Activated effector memory CD4-positive, alpha-beta T cell treated with Interleukin-2 at 50 U/mL for 16 hours (primary cell): ENCODE results near the gene NCAPG2.
A peak's percentile ranks its signal among the peaks of the same experiment; 100 is the strongest.

Experiments
- DNase-seq: peaks from one replicate; pipeline ENCODE4 v3.0.0-alpha.2; 2020

NCAPG2 gene

DNA sequence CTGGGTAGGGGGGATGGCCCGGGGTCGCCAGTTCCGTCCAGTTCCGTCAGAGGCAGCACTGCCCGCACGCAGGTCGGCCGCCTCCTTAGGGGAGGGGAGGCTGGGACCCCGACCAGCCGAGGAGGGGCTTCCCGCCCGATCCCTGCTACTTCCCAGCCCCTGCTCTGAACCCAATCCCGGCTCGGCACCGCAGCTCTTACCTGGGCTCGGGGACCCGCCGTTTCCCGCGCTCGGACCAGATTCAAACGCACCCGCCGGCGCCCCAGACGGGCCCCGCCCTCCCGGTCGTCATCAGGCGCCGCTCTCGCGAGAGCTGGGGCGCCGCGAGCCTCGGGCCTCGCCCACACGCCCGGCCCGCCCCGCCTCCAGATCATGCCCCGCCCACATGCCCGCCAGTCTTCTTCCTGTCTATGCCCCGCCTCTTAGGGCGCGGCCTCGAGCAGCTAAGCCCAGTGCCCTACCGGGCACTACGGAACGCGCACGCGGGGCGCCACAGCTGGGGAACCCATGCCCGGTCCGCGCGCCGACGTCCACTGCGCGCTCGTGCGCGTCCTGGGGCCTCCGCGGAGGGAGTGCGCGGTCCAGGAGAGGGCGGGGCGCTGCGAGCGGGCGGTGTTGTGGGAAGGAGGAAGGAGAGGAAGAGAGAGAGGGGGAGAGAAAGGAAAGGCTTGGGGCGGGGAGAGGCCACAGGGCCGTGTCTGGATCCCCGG, at the start of gene NCAPG2:
Gene NCAPG2, minus strand, starts transcription at position 281 of the 710 bp plus-strand sequence. CDS start 2,905 bp downstream, outside the sequence.
- peak; percentile 98 for DNase-seq

- no peak for DNase-seq
Observed at GRCh38 chr7:158753900-158754299, 49.3 kb upstream of the NCAPG2 start.

DNA sequence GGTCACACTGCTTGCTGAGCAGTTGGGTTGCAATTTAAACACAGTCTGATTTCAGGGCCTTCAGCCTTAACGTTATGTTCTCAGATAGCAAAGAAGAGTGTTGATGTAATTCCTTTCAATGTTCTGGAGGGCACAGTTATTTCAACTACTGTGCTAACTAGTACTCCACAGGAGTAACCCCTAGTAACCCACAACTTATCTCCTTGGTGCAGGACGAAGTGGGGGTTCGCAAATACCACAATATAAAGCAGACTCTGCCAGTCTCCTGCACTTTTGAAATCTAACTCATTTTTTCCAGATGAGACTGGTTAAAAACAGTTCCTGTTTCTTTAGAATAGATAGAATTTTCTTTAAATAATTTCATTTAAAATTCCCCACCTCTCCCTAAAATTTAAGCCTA, 47.1 kb upstream of the NCAPG2 start:
- no peak for DNase-seq

- DNase-seq, result no peak
Observed at GRCh38 chr7:158751199-158751598, 46.6 kb upstream of the NCAPG2 start.

- no peak for DNase-seq
Observed at GRCh38 chr7:158750702-158751101, 46.1 kb upstream of the NCAPG2 start.

GRCh38 chr7:158749396-158749795, 44.8 kb upstream of the NCAPG2 start:
- no peak for DNase-seq

- no peak for DNase-seq
Observed at GRCh38 chr7:158748335-158748734, 43.7 kb upstream of the NCAPG2 start.

DNA sequence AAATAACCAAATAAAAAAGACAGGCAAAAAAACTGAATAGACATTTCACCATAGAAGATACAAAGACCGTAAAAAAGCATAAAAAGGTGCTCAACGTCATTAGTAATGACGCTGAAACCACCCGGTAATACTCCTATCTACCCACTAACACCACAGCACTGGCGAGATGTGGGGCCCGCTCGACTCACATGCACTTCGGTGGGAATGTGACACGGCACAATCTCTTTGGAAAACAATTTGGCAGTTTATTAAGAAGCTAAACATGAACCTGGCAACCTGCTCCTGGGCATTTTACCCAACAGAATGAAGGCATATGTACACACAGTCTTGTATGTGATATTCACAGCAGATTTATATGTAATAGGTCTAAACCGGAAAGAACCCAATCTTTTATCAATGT, 42.8 kb upstream of the NCAPG2 start:
- DNase-seq, result no peak

DNA sequence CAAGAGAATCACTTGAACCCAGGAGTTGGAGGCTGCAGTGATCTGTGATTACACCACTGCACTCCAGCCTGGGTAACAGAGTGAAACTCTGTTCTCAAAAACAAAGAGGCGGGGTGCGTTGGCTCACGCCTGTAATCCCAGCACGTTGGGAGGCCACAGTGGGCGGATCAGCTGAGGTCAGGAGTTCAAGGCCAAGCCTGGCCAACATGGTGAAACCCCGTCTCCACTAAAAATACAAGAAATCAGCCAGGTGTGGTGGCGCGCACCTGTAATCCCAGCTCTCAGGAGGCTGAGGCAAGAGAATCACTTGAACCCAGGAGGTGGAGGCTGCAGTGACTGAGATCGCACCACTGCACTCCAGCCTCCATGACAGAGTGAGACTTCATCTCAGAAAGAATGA, 42.4 kb upstream of the NCAPG2 start:
- DNase-seq, result no peak

- DNase-seq, result no peak
Observed at GRCh38 chr7:158745057-158745715, 40.6 kb upstream of the NCAPG2 start.

DNA sequence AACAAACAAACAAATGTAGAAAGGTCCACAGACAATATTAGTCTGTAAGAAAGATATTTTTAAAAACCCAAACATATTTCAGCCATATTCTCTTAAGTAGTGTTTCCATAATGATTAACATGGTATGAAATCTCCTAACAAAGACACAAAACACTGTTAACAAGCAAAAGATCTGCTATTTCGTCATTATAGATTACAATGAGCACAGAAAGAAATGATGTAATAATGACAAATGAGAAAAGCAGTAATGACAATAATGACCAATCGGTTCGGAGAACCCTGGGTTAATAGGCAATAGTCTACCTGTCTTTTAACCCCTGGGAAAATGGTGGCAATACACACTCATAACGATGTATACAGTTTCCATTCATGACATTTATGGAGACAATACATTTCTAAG, 39.5 kb upstream of the NCAPG2 start:
- no peak for DNase-seq

DNA sequence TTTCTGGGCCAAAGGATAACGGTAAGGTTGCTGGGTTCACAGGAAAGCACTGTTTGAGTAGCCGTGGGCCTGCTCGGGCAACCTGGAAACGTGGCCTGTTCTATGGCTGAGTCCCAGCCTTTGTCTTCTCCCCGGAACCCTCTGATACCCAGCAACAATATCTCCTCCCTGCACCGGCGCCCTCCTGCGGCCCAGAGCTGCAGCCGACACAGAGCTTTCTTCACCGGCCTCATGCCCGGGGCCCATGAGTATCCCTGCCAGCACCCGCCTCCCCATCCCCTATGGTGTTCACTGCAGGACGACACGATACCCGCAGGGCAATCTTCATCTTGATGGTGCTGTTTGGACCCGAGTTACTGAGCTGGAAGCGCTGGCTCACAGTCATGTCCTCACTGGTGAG, 38.6 kb upstream of the NCAPG2 start:
- DNase-seq, result no peak

- no peak for DNase-seq
Observed at GRCh38 chr7:158742065-158742821, 37.6 kb upstream of the NCAPG2 start.

DNA sequence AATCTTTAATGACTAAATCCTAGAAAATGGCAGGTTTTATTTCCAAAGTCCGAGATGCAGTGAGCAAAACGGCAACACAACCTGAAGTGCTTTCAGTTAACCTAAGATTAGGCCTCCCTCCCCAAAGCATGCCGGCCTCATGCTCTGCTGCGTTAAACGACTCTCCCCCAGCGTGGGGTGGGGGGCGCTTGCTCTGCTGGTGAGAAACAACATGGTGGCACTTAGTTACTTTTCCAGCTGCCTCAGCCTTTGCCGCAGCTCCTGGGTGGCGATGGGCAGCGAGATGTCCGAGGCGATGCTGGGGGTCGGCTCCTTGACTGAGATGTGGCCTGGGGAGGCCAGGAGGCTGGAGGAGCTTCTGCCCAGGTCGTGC, 36.7 kb upstream of the NCAPG2 start:
- no peak for DNase-seq

DNA sequence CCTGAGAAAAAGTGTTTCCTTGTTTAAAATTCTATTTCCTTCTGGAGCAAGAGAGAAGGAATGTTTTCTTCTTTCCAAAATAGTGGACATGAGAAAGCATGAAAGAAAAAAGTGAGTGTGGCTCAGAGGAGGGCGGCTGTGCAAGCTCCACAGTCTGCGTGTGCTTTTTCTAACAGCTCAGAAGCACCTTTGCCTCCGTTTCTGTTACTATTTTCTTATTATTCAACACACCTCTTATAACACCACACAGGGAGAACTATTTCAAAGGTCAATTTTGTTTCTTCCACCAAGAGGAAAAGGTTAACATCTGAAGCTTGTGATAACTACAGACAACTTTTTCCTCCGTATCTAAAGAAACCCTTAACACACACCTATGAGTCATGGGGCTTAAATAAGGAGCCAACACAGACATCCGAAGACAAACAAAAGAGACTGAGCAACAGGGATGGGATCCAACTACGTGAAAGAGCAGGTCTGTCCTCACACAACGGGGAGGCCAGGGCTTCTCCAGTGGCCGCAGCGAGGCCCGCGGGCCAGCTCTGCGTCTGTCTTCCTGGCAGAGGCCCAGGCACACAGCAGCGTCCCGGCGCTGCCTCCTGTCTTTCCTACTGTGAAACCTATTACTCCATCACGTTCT, 36.2 kb upstream of the NCAPG2 start:
- no peak for DNase-seq

- DNase-seq, result no peak
Observed at GRCh38 chr7:158740013-158740656, 35.5 kb upstream of the NCAPG2 start.

DNA sequence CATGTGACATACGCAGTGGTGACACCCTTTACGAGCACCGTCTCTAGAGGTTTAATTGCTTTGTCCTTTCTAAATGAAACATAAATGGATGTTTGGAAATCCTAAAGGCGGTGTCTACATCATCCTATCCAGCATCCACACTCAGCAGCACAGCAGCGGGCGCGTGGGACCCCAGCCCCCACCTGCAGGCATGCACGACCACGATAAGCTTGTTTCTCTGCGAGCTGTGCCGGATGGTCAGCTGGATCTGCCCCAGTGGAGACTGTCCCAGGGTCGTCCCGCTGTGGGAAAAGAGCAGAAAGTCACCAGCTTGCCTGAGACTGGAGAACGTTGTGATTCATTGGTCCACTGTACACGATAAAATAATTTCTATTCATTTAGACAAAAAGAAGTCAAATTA, 34.2 kb upstream of the NCAPG2 start:
- no peak for DNase-seq

DNA sequence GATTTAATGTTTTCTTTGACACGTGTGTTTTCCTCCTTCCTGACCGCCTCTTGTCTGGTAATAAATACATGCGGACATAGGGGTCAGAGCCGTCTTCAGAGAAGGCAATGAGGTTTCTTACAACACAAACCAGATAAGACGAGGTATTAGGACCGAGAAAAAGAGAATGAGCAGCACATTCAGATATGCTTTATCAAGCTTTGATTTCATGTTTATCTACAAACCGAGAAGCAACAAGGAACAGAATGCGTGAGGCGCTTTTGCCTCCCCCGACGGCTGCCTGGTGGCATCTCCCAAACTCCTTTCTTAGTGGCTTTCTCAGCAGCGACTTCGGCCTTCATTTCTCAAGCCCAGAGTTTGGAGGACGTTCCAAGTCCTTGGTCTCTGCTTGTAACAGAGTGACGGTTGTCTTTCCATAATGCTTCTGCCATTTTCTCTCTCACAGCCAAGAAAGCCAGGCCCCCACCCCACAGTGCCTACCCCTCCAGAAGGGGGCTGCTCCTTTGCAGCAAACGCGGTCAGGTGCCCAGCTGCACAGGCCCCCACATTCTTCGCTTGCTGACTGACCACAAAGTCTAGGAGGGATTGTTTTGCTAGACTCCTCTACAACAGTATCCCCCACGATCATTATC, 32.6 kb upstream of the NCAPG2 start:
- no peak for DNase-seq

DNA sequence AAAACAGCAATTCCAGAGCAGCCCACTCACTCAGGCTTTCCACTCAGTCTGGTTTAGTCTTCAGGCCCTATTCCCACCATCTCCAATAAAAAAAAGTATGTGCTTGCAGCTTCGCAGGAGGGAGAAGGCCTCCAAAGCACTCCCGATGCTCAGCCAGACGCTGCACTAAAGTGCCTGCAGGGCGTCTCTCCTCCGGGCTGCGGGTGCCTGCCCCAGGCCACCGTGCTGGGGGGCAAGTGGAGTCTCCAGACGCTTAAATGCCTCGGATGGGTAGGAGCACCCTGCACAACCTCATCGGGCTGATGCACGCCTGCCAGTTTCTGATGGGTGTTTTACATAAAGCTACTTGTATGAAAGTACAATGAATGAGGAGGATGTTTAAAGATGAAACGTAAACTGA, 31.3 kb upstream of the NCAPG2 start:
- DNase-seq, result no peak

DNA sequence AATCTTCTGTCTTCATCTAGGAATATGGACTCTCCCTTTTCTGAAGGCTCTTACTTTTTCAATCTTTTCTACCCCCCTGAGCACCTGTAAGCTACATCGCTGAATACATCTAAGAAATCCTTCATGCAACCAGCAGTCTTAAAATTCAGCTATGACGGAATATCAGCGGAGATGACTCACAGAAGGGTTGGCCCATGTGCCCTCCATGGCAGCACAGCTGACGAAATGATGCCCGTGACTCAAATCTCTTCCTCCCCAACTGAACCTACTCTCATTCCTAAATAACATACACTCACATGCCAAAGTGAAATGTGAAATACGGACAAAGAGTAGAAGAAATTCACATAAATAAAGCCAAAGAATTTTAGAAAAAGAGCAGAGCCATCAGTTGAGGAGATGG, 30.3 kb upstream of the NCAPG2 start:
- DNase-seq, result no peak

GRCh38 chr7:158733775-158734494, 29.3 kb upstream of the NCAPG2 start:
- DNase-seq, result no peak

DNA sequence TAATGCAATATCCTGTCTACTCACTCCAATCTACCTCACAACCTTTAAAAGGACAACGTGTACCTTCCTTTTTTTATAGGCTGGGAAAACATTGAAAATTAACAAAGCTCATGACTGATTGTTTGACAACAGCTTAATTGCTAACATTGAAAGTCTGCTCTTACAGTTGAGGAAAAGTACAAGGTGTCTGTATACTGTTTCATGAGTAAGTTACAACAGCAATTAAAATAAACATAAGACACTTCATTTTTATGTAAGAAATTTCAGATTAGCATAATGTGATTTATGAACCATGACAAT, 28.6 kb upstream of the NCAPG2 start:
- DNase-seq, result no peak
